H1 (cell line): Measurements from ENCODE around the gene ARSA. TPM values are rescaled to one million over a fixed set of nuclear protein-coding genes. Genes with fewer than 3 reads are reported as not detected.
A peak's percentile ranks its signal among the peaks of the same experiment; 100 is the strongest.

Source experiments
- BACH1 ChIP-seq: IDR thresholded peaks from 2 replicates; pipeline ENCODE4 v1.6.1; 2012; ENCODE audit warnings: low read length, improper control_type of control experiment
- CBX8 ChIP-seq: fragments of 300-800, 300-1000 bp; sonication (generic); IDR thresholded peaks from 2 replicates; pipeline ENCODE4 v1.7.1; 2016; ENCODE audit warnings: low read depth, low read length, borderline replicate concordance
- CHD2 ChIP-seq: IDR thresholded peaks from 2 replicates; pipeline ENCODE4 v1.6.1; 2012; ENCODE audit warnings: low read length, improper control_type of control experiment
- CREB1 ChIP-seq: IDR thresholded peaks from 2 replicates; pipeline ENCODE4 v1.6.1; 2012; ENCODE audit warnings: inconsistent platforms
- CTBP2 ChIP-seq: IDR thresholded peaks from 2 replicates; pipeline ENCODE4 v1.7.0; 2011; ENCODE audit warnings: borderline replicate concordance, mild to moderate bottlenecking, moderate library complexity, mixed read lengths, low read length; ENCODE audit not compliant: insufficient read depth, insufficient read length
- EGR1 ChIP-seq: IDR thresholded peaks from 2 replicates; pipeline ENCODE4 v1.6.1; 2011; ENCODE audit warnings: low read depth, low read length, borderline replicate concordance
- EZH2 ChIP-seq: fragments of 200-600 bp; sonication (generic); IDR thresholded peaks from 2 replicates; pipeline ENCODE4 v1.7.1; 2012; ENCODE audit warnings: low read depth, mild to moderate bottlenecking, moderate library complexity, low read length, inconsistent platforms; ENCODE audit not compliant: severe bottlenecking
- GTF2F1 ChIP-seq: IDR thresholded peaks from 2 replicates; pipeline ENCODE4 v1.6.1; 2012; ENCODE audit warnings: low read depth, low read length, improper control_type of control experiment, borderline replicate concordance
- MAFK ChIP-seq: IDR thresholded peaks from 2 replicates; pipeline ENCODE4 v1.6.1; 2012; ENCODE audit warnings: low read depth, mild to moderate bottlenecking, improper control_type of control experiment, low read length
- NANOG ChIP-seq: IDR thresholded peaks from 2 replicates; pipeline ENCODE4 v1.6.1; 2011; ENCODE audit warnings: low read length, low read depth, mild to moderate bottlenecking, inconsistent platforms; ENCODE audit not compliant: insufficient read depth, poor library complexity, severe bottlenecking
- SIRT6 ChIP-seq: IDR thresholded peaks from one replicate; pipeline ENCODE4 v1.7.1; 2012; ENCODE audit warnings: low read length, inconsistent platforms
- SP1 ChIP-seq: IDR thresholded peaks from 2 replicates; pipeline ENCODE4 v1.6.1; 2011; ENCODE audit warnings: low read depth, low read length
- SRF ChIP-seq: IDR thresholded peaks from 2 replicates; pipeline ENCODE4 v1.6.1; 2011; ENCODE audit warnings: mild to moderate bottlenecking, low read depth, low read length, moderate library complexity
- SUZ12 ChIP-seq: fragments of 200-600 bp; sonication (generic); IDR thresholded peaks from 2 replicates; pipeline ENCODE4 v1.6.1; 2012; ENCODE audit warnings: mild to moderate bottlenecking, inconsistent platforms, low read length, moderate library complexity, mixed read lengths
- TAF1 ChIP-seq: IDR thresholded peaks from 2 replicates; pipeline ENCODE4 v1.6.1; 2011; ENCODE audit warnings: mild to moderate bottlenecking, low read depth, low read length
- TAF7 ChIP-seq: optimal IDR thresholded peaks from 2 replicates; pipeline ENCODE3; 2011; ENCODE audit warnings: low read depth, mild to moderate bottlenecking, inconsistent platforms, low read length, moderate library complexity, borderline replicate concordance
- YY1 ChIP-seq: IDR thresholded peaks from 2 replicates; pipeline ENCODE4 v1.6.1; 2011; ENCODE audit warnings: low read depth, mild to moderate bottlenecking, low read length
- ZNF274 ChIP-seq: IDR thresholded peaks from 2 replicates; pipeline ENCODE4 v1.7.0; 2012; ENCODE audit warnings: low read length, borderline replicate concordance; ENCODE audit errors: extremely low read depth
- polyA plus RNA-seq, 7 experiments: library from polyadenylated mRNA; depleted of rRNA in 3 of 7; stranded (reverse) in 5 of 7; unstranded in 2 of 7; fragments of >200 nt in 5 of 7; fragments of 200-250 nt in 2 of 7; gene quantifications; 1 replicate in 5 of 7; 2 replicates in 1 of 7; 4 replicates in 1 of 7; pipeline versions ENCODE4 v1.2.1 to v1.2.3, GENCODE V29; 2011 to 2013; ENCODE audit warnings: missing spikeins in 2 of 7, mixed read lengths in 2 of 7
- total RNA-seq: library from RNA; stranded (reverse); fragmentation: NEBNext Ultra II Directional; extraction: Animal tissue kit (Norgen Biotek cat#: 25700); gene quantifications from 2 replicates; pipeline ENCODE4 v1.2.1, GENCODE V29; 2021
- TF ChIP-seq, protein P1 (sequence below): IDR thresholded peaks from 2 replicates; pipeline ENCODE4 v1.6.1; 2012; ENCODE audit warnings: inconsistent platforms

The ARSA gene
- total and polyA plus RNA-seq, 2 of the 8 experiments (the other 6 are each of a cell fraction or from before 2014, with no cell fraction given) = 9.8 to 10.1 TPM

DNA sequence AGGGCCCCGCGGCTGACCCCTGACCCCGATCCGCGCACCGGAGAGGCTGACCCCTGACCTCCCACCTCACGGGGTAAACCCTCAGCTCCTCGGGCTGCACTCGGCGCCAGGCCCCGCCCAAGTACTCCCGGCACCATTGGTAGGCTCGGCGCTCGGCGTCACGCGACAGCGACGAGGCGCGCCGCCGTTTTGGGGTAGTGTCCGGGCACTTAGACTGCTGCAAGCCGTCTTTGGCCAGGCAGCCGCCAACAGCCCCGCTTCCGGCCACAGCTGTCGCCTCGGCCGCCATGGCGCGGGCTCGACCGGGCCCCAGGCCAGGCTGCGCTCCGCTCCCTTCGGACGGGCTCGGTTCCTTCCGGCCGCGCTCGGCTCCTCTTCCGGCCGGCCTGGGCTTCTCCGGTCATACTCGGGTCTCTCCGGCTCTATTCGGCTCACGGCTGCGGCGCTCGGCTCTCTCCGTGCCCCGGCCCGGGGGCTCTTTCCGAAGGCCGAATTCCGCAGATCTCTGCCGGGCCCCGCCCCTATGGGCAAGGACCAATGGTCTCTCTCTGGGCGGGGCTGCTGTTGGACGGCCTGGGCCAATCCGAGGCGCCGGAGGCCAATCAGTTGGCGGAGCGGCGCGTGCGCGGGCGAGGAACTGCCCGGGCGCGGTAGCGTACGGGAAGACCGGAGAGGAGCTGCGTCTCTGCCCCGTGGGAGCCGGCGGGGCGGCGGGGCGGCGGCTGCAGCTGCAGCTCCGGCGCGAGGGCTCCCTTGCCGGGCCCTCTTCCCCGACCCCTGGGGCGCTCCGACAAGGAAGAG is 45.3 kb downstream of the ARSA start, which contains the start of gene CHKB (continued):
- TF ChIP-seq SP1 (peak; percentile 53; the same call in 1 of the 2 replicates), MAFK (no peak), SIRT6 (no peak), ZNF274 (no peak), CHD2 (no peak; the same call in 1 of the 2 replicates), EGR1 (no peak), SRF (no peak), GTF2F1 (no peak), BACH1 (no peak), CREB1 (peak; percentile 92), NANOG (no peak), YY1 (peak; percentile 84), EZH2 (no peak), TAF1 (peak; percentile 72), TAF7 (peak; percentile 24), SUZ12 (no peak), CBX8 (no peak), CTBP2 (no peak)
- TF ChIP-seq, protein P1, sequence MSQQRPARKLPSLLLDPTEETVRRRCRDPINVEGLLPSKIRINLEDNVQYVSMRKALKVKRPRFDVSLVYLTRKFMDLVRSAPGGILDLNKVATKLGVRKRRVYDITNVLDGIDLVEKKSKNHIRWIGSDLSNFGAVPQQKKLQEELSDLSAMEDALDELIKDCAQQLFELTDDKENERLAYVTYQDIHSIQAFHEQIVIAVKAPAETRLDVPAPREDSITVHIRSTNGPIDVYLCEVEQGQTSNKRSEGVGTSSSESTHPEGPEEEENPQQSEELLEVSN = peak; percentile 20; the same call in 1 of the 2 replicates
